Thyroid gland (tissue), 4 donors: ENCODE data around the gene CAMK1D.
"Not testable (repeated sequence)": the region's sequence is repeated elsewhere in the genome, so short reads cannot be mapped to it uniquely, and the experiment has no call there.

Source experiments
- CTCF ChIP-seq, 6 experiments: fragments of 200-600 bp in 3 of 6; fragments of 450-650 bp in 3 of 6; sonication (generic) in 3 of 6; IDR thresholded peaks; one replicate each; pipeline ENCODE4 v1.5.1; 2016 to 2019; ENCODE audit warnings: antibody characterized with exemption in 6 of 6, mild to moderate bottlenecking in 2 of 6, inconsistent platforms in 1 of 6, moderate library complexity in 1 of 6
- POLR2A ChIP-seq, 2 donors: fragments of 450-650 bp; IDR thresholded peaks; one replicate each; pipeline ENCODE4 v1.6.1; 2017; ENCODE audit warnings: antibody characterized with exemption in 2 of 2, mild to moderate bottlenecking in 2 of 2, moderate library complexity in 1 of 2

- not testable (repeated sequence) for TF ChIP-seq CTCF, POLR2A (IDR thresholded peaks at IDR 0.05)
Measured at GRCh38 chr10:12743466-12743865, 394.1 kb downstream of the CAMK1D start.
